Measurements from ENCODE around the gene LAMB2. TPM values are rescaled to one million over a fixed set of nuclear protein-coding genes. Genes with fewer than 3 reads are reported as not detected.

LAMB2 gene
- total and polyA plus RNA-seq, 7 donors: 81.6 to 220 (median 133) TPM

DNA sequence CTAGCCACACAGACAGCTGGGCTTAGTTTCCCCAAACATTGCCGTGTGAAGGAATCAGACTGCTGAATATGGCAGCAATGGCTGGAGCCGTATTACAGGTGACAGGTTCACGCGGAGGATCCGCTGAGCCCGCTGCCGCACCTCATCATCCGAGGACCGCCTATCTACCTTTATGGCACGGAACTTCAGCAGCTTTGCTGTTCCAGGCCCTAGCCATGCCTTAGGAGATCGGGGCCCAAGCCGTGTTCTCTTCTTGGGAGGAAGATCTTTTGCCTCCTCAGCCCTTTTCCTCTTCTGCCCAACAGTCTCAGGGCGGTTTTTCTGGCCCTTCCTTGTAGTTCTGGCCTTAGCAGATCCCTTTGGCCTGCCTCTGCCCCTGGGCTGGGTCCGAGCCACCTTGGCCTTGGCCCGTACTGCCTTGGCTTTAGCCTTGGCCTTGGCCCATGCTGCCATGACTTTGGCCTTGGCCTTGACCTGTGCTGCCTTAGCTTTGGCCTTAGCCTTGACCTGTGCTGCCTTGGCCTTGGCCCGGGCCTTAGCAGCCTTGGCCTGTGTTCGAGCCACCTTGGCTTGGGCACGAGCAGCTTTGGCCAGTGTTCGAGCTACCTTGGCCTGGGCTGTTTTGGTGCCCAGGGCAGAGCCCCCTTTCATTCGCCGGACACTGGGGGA is 30.0 kb upstream of the LAMB2 start:
- intact Hi-C loops (cut with DNase I): no loop called here
- no peak overlapping the region for H3K27ac ChIP-seq
- WGBS, 3 donors: 73 to 84% (median 73%) methylated on average over 21 of the region's 21 CpGs
- ATAC-seq (no peak), DNase-seq (no peak)
- peaks cover 16% of the 10 kb centered on the region for H3K4me1 ChIP-seq
- H3K27me3 ChIP-seq (ENCODE audit: insufficient read depth in 3 of 3, low read length in 2 of 3): no peaks in the 10 kb centered on the region
- H3K9me3 ChIP-seq: no peaks in the 10 kb centered on the region
- TF ChIP-seq, protein P1, sequence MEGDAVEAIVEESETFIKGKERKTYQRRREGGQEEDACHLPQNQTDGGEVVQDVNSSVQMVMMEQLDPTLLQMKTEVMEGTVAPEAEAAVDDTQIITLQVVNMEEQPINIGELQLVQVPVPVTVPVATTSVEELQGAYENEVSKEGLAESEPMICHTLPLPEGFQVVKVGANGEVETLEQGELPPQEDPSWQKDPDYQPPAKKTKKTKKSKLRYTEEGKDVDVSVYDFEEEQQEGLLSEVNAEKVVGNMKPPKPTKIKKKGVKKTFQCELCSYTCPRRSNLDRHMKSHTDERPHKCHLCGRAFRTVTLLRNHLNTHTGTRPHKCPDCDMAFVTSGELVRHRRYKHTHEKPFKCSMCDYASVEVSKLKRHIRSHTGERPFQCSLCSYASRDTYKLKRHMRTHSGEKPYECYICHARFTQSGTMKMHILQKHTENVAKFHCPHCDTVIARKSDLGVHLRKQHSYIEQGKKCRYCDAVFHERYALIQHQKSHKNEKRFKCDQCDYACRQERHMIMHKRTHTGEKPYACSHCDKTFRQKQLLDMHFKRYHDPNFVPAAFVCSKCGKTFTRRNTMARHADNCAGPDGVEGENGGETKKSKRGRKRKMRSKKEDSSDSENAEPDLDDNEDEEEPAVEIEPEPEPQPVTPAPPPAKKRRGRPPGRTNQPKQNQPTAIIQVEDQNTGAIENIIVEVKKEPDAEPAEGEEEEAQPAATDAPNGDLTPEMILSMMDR (IDR thresholded peaks at IDR 0.05): no peak
- H3K4me3 ChIP-seq: no peak overlapping the region
- peaks cover 5 to 16% of the 10 kb centered on the region in 2 donors for H3K36me3 ChIP-seq (ENCODE audit: insufficient read depth in 1 of 2, low read depth in 1 of 2)

DNA sequence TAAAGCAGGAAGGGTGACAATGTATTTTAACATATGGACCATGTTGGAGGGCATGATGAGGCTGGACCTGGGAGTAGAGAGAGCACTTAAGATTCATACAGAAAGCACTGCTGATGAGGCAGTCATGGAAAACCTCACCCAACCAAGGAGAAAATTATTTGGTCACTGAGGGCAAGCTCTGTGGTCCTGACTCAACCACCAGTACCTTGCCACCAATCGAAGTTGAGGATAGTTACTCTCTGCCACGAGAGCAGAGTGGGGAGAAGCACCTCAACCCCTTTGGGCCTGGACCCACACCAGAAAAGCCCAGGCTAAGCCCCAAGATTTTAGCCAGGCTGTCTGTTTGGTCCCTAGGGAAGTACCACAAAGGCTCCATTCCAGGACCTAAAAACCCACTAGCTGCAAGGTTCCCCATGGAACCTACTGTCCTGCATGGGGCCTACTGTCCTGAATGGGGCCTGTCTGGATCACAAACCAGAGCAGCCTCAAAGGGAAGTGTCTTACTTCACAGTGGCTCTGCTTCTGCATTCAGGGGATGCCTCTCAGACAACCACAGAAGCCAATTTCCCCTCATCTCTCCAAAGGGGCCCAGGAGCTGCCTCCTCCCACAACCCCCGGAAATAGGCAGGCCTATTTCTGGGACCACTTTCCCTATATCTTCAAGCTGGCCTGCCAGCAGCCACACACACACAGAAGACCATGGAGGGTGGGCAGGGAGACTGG is 29.1 kb upstream of the LAMB2 start:
- H3K27ac ChIP-seq: no peak overlapping the region
- WGBS, 3 donors: 81 to 88% (median 88%) methylated on average over 3 of the region's 3 CpGs
- H3K4me1 ChIP-seq: peaks cover 16% of the 10 kb centered on the region
- intact Hi-C loops (cut with DNase I): no loop called here
- peaks cover 5 to 16% of the 10 kb centered on the region in 2 donors for H3K36me3 ChIP-seq (ENCODE audit: insufficient read depth in 1 of 2, low read depth in 1 of 2)
- no peaks in the 10 kb centered on the region for H3K9me3 ChIP-seq
- no peak overlapping the region for H3K4me3 ChIP-seq
- no peak for DNase-seq
- H3K27me3 ChIP-seq (ENCODE audit: insufficient read depth in 3 of 3, low read length in 2 of 3): no peaks in the 10 kb centered on the region
- ATAC-seq: no peak
- TF ChIP-seq, protein P1 (IDR thresholded peaks at IDR 0.05): no peak

DNA sequence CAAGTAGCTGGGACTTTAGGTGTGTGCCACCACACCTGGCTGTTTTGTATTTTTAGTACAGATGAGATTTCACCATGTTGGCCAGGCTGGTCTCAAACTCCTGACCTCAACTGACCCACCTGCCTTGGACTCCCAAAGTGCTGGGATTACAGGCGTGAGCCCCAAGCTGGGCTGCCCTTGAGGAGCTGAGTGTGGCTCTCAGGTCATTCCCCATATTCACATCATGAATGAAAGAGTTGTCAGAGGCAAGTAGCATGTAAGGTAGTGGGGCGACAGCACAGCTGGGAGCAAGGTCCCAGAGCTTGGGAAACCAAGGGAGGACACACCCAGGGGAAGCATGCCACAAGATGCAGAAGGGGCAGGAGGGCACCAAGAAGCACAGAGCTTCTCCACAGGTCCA is 28.3 kb upstream of the LAMB2 start:
- TF ChIP-seq, protein P1 (IDR thresholded peaks at IDR 0.05): no peak
- ATAC-seq: no peak

DNA sequence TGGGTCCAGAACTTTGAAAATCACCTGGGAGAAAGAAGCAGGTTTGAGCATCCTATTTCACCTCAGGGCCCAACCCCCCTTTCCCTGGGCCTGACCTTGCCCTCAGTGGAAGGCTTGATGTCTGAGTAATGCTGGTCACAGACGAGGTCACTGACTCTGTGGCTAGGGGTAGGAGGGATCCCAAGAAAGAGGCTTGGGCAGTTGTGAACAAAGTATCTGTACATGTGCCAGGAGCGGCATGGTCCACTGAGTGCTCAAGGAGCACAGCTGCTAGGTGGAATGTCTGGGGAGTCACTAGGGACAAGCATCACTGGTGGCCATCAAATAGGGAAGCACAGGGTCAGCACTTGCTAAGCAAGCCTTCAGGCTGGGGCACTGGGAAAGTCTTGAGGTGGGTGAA is 25.9 kb upstream of the LAMB2 start:
- ATAC-seq (peak in 1 of 4 donors; percentile 9), DNase-seq (no peak)
- no peaks in the 10 kb centered on the region for H3K27me3 ChIP-seq (ENCODE audit: insufficient read depth in 3 of 3, low read length in 2 of 3)
- no peak overlapping the region for H3K27ac ChIP-seq
- H3K4me3 ChIP-seq: no peak overlapping the region
- WGBS, 3 donors: 51 to 64% (median 61%) methylated on average over 2 of the region's 2 CpGs
- intact Hi-C loops (cut with DNase I): no loop called here
- TF ChIP-seq, protein P1 (IDR thresholded peaks at IDR 0.05): no peak
- H3K4me1 ChIP-seq: peaks cover 3% of the 10 kb centered on the region
- no peaks in the 10 kb centered on the region for H3K9me3 ChIP-seq
- H3K36me3 ChIP-seq (ENCODE audit: insufficient read depth in 1 of 2, low read depth in 1 of 2): peaks cover 3 to 14% of the 10 kb centered on the region in 2 donors

More for the DNA sequence above, 28.3 kb upstream of the LAMB2 start:
- Histone ChIP-seq H3K4me3 (no peak overlapping the region), H3K4me1 (peaks cover 11% of the 10 kb centered on the region), H3K27me3 (ENCODE audit: insufficient read depth in 3 of 3, low read length in 2 of 3) (no peaks in the 10 kb centered on the region), H3K27ac (no peak overlapping the region), H3K9me3 (no peaks in the 10 kb centered on the region), H3K36me3 (ENCODE audit: insufficient read depth in 1 of 2, low read depth in 1 of 2) (peaks cover 5 to 16% of the 10 kb centered on the region in 2 donors)
- WGBS, 3 donors: 61 to 83% (median 63%) methylated on average over 2 of the region's 2 CpGs
- intact Hi-C loops (cut with DNase I): no loop called here
- no peak for DNase-seq

Data from psoas muscle (tissue), 8 donors.